ENCODE measurements around the gene KCNH8. TPM values are rescaled to one million over a fixed set of nuclear protein-coding genes. Genes with fewer than 3 reads are reported as not detected.

KCNH8 gene
- total RNA-seq, 1 experiment from 2014 or later: 3.7 TPM

DNA sequence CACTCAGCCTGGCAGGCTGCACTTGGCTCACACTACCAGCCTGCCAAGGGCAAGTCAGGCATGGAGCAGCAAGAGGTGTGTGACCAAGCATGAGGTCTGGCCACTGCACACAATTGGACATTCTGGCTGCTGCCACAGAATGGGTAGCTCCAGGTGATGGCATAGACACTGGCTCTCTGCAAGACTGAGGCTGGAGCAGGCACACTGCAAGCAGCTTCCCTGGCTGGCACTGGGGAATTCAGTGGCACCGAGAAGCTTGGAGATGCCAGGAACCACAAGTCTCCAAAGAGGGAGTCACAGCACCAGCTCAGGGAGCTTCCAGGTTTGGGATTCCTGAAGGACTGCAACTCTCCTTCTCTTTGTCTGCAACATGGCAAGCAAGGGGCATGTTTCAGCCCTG is 42.0 kb upstream of the KCNH8 start:
- TF ChIP-seq, protein P1, sequence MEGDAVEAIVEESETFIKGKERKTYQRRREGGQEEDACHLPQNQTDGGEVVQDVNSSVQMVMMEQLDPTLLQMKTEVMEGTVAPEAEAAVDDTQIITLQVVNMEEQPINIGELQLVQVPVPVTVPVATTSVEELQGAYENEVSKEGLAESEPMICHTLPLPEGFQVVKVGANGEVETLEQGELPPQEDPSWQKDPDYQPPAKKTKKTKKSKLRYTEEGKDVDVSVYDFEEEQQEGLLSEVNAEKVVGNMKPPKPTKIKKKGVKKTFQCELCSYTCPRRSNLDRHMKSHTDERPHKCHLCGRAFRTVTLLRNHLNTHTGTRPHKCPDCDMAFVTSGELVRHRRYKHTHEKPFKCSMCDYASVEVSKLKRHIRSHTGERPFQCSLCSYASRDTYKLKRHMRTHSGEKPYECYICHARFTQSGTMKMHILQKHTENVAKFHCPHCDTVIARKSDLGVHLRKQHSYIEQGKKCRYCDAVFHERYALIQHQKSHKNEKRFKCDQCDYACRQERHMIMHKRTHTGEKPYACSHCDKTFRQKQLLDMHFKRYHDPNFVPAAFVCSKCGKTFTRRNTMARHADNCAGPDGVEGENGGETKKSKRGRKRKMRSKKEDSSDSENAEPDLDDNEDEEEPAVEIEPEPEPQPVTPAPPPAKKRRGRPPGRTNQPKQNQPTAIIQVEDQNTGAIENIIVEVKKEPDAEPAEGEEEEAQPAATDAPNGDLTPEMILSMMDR (conservative IDR thresholded peaks at IDR 0.05): no peak
- Histone ChIP-seq H3K79me2 (ENCODE audit: insufficient read depth, low read length) (no peaks in the 10 kb centered on the region), H3K18ac (ENCODE audit: insufficient read length, low read depth, low read length) (no peak overlapping the region), H2AK5ac (ENCODE audit: insufficient read length, low read length) (no peak overlapping the region), H2AFZ (ENCODE audit: low read length) (no peak overlapping the region), H3K27ac (ENCODE audit: insufficient read length, low read depth, low read length) (no peak overlapping the region), H4K8ac (replicated peaks; ENCODE audit: insufficient read length, low read depth, low read length) (no peak overlapping the region), H3K4ac (ENCODE audit: low read depth, low read length) (no peak overlapping the region), H4K91ac (ENCODE audit: insufficient read length, low read depth, low read length) (no peak overlapping the region), H2BK20ac (ENCODE audit: low read depth, low read length, poor library complexity, severe bottlenecking) (no peak overlapping the region), H3K23me2 (ENCODE audit: insufficient read length, low read depth, low read length, poor library complexity, severe bottlenecking) (no peaks in the 10 kb centered on the region), H4K20me1 (ENCODE audit: control insufficient read depth, insufficient read depth, insufficient read length) (no peaks in the 10 kb centered on the region), H3K4me1 (ENCODE audit: insufficient read depth, low read length) (no peaks in the 10 kb centered on the region; the same call in 1 of the 2 replicates), H3K4me2 (ENCODE audit: insufficient read depth, insufficient read length, low read length) (no peak overlapping the region), H2BK12ac (ENCODE audit: insufficient read length, low read depth, low read length) (no peak overlapping the region), H3K9ac (ENCODE audit: extremely low read depth, insufficient read length, low read length) (no peak overlapping the region), H3K9me3 (ENCODE audit: control insufficient read depth, low read depth, low read length) (peaks cover 4% of the 10 kb centered on the region), H2BK5ac (ENCODE audit: insufficient read length, low read length) (no peak overlapping the region), H3K79me1 (ENCODE audit: insufficient read depth, low read depth, low read length, poor library complexity, severe bottlenecking) (no peaks in the 10 kb centered on the region), H3K23ac (ENCODE audit: insufficient read length, low read depth, low read length) (no peak overlapping the region), H2BK120ac (ENCODE audit: low read depth, low read length, poor library complexity, severe bottlenecking) (no peak overlapping the region), H3K56ac (ENCODE audit: insufficient read length, low read depth, low read length) (no peak overlapping the region), H3K14ac (ENCODE audit: insufficient read depth, low read length) (no peak overlapping the region), H2BK15ac (ENCODE audit: low read depth, low read length) (no peak overlapping the region), H3K27me3 (ENCODE audit: insufficient read depth, low read length) (no peaks in the 10 kb centered on the region), H4K5ac (ENCODE audit: insufficient read length, low read depth, low read length) (no peak overlapping the region), H3T11ph (ENCODE audit: low read length) (no peak overlapping the region)
- H3K27ac Mint-ChIP-seq: no peak overlapping the region
- H3K27me3 Mint-ChIP-seq (ENCODE audit: low read depth): no peaks in the 10 kb centered on the region
- no CpG with 5 or more reads among the region's 1 CpG for WGBS (ENCODE audit: extremely low coverage, insufficient read length, low lambda C conversion rate)
- H3K9me3 Mint-ChIP-seq: peaks cover 6 to 11% of the 10 kb centered on the region in 2 experiments; a peak in 4 of 5 replicates
- H3K4me3 Mint-ChIP-seq: no peak overlapping the region
- peaks cover 5 to 9% (median 9%) of the 10 kb centered on the region in 3 experiments for H3K36me3 Mint-ChIP-seq (ENCODE audit: insufficient read depth in 1 of 3, low read depth in 3 of 3)
- peaks cover 11 to 12% of the 10 kb centered on the region in 2 experiments for H3K4me1 Mint-ChIP-seq
- no peak for DNase-seq
